Colonic mucosa (tissue), 4 donors: ENCODE data around the gene UBA1. TPM values are rescaled to one million over a fixed set of nuclear protein-coding genes. Genes with fewer than 3 reads are reported as not detected.

Experiments
- DNase-seq: peaks from one replicate; pipeline ENCODE4 v3.0.0-alpha.2; 2020
- H3K27ac ChIP-seq: fragments of 200-600 bp; one replicate; pipeline ENCODE4 v1.8.0; 2021
- H3K27me3 ChIP-seq: fragments of 200-600 bp; one replicate; pipeline ENCODE4 v1.8.0; 2021
- H3K36me3 ChIP-seq: fragments of 200-600 bp; one replicate; pipeline ENCODE4 v1.8.0; 2021
- H3K4me1 ChIP-seq: fragments of 200-600 bp; one replicate; pipeline ENCODE4 v1.8.0; 2021; ENCODE audit warnings: mild to moderate bottlenecking
- H3K4me3 ChIP-seq: fragments of 200-600 bp; one replicate; pipeline ENCODE4 v1.8.0; 2021
- H3K9ac ChIP-seq, 2 donors: one replicate each; pipeline ENCODE4 v1.7.0; 2013; ENCODE audit warnings: control low read depth in 2 of 2, low read depth in 2 of 2, low read length in 2 of 2
- H3K9me3 ChIP-seq: fragments of 200-600 bp; one replicate; pipeline ENCODE4 v1.8.0; 2021
- CTCF ChIP-seq: fragments of 200-600 bp; IDR thresholded peaks from one replicate; pipeline ENCODE4 v1.8.0; 2022; ENCODE audit warnings: antibody characterized with exemption, mild to moderate bottlenecking
- intact Hi-C: fragments of 100-400 bp; cut with DNase I; formaldehyde crosslinking; loops from one replicate; pipeline ENCODE4 v1.14.1; 2022
- total RNA-seq, 2 donors: library from RNA; stranded (reverse); fragmentation: NEBNext Ultra II Directional in 1 of 2; extraction: Animal tissue kit (Norgen Biotek cat#: 25700) in 1 of 2; gene quantifications; one replicate each; pipeline ENCODE4 v1.2.1, GENCODE V29; 2021
- donor health status: healthy.
- donor health status: DM: no; HTN: no; CAD: no.
- donor health status: DM: no; HTN: no; CAD: no.

UBA1 gene
- total RNA-seq, 2 donors from 2014 or later, result 237 to 327 TPM

GRCh38 chrX:47171996-47172395 lies 21.6 kb upstream of the UBA1 start:
- TF ChIP-seq CTCF, result no peak
- intact Hi-C loops, result no loop called here
- H3K9me3 ChIP-seq, result no peaks in the 10 kb centered on the region
- H3K27ac ChIP-seq, result no peak overlapping the region
- no peaks in the 10 kb centered on the region for H3K4me1 ChIP-seq
- no peak for DNase-seq
- no peaks in the 10 kb centered on the region for H3K36me3 ChIP-seq
- no peak overlapping the region for H3K9ac ChIP-seq
- no peak overlapping the region for H3K4me3 ChIP-seq
- H3K27me3 ChIP-seq, result peaks cover 4% of the 10 kb centered on the region

GRCh38 chrX:47172549-47172948 lies 21.1 kb upstream of the UBA1 start:
- Histone ChIP-seq H3K4me1 (no peaks in the 10 kb centered on the region), H3K9ac (no peak overlapping the region), H3K27ac (no peak overlapping the region), H3K27me3 (peaks cover 3% of the 10 kb centered on the region), H3K9me3 (no peaks in the 10 kb centered on the region), H3K4me3 (no peak overlapping the region), H3K36me3 (no peaks in the 10 kb centered on the region)
- TF ChIP-seq CTCF, result no peak
- intact Hi-C loops, result no loop called here
- no peak for DNase-seq

GRCh38 chrX:47172971-47173792 lies 20.4 kb upstream of the UBA1 start:
- intact Hi-C loops, result no loop called here
- no peaks in the 10 kb centered on the region for H3K36me3 ChIP-seq
- no peak overlapping the region for H3K9ac ChIP-seq
- H3K27me3 ChIP-seq, result no peaks in the 10 kb centered on the region
- no peaks in the 10 kb centered on the region for H3K9me3 ChIP-seq
- no peaks in the 10 kb centered on the region for H3K4me1 ChIP-seq
- no peak for TF ChIP-seq CTCF
- H3K27ac ChIP-seq, result no peak overlapping the region
- no peak for DNase-seq
- H3K4me3 ChIP-seq, result no peak overlapping the region

- intact Hi-C loops, result no loop called here
- Histone ChIP-seq H3K9me3 (no peaks in the 10 kb centered on the region), H3K36me3 (no peaks in the 10 kb centered on the region), H3K9ac (no peak overlapping the region), H3K27me3 (no peaks in the 10 kb centered on the region), H3K27ac (no peak overlapping the region), H3K4me3 (no peak overlapping the region), H3K4me1 (no peaks in the 10 kb centered on the region)
- no peak for DNase-seq
- TF ChIP-seq CTCF, result no peak
These were observed 19.3 kb upstream of the UBA1 start for GRCh38 chrX:47174376-47174775.

- no peak overlapping the region for H3K4me3 ChIP-seq
- no peaks in the 10 kb centered on the region for H3K27me3 ChIP-seq
- H3K4me1 ChIP-seq, result no peaks in the 10 kb centered on the region
- no peak for DNase-seq
- H3K27ac ChIP-seq, result no peak overlapping the region
- H3K36me3 ChIP-seq, result no peaks in the 10 kb centered on the region
- intact Hi-C loops, result no loop called here
- H3K9ac ChIP-seq, result no peak overlapping the region
- H3K9me3 ChIP-seq, result no peaks in the 10 kb centered on the region
- no peak for TF ChIP-seq CTCF
These were observed 18.6 kb upstream of the UBA1 start for GRCh38 chrX:47174846-47175587.
